Spleen (tissue), 11 donors: ENCODE measurements around the gene CBFA2T2. TPM values are rescaled to one million over a fixed set of nuclear protein-coding genes. Genes with fewer than 3 reads are reported as not detected.
"Not testable (repeated sequence)": the region's sequence is repeated elsewhere in the genome, so short reads cannot be mapped to it uniquely, and the experiment has no call there.

Experiments used
- DNase-seq: peaks from one replicate; pipeline ENCODE4 v3.0.0-alpha.2; 2020
- H3K27ac ChIP-seq, 8 donors: fragments of 200-600 bp; sonication (generic) in 7 of 8; 1 replicate in 4 of 8; 2 replicates in 4 of 8; pipeline versions ENCODE4 v1.5.0 to v1.8.0; 2016 to 2021; ENCODE audit warnings: inconsistent platforms in 4 of 8, mild to moderate bottlenecking in 4 of 8, moderate library complexity in 1 of 8
- H3K27me3 ChIP-seq, 7 donors: fragments of 200-600 bp; sonication (generic) in 6 of 7; replicated peaks in 1 of 7; 1 replicate in 4 of 7; 2 replicates in 3 of 7; pipeline versions ENCODE4 v1.5.0 to v1.8.0; 2016 to 2021; ENCODE audit warnings: inconsistent platforms in 3 of 7, mild to moderate bottlenecking in 1 of 7
- H3K36me3 ChIP-seq, 6 donors: fragments of 200-600 bp; sonication (generic) in 5 of 6; 1 replicate in 4 of 6; 2 replicates in 2 of 6; pipeline versions ENCODE4 v1.5.0 to v1.8.0; 2016 to 2021; ENCODE audit warnings: inconsistent platforms in 2 of 6
- H3K4me1 ChIP-seq, 6 donors: fragments of 200-600 bp; sonication (generic) in 5 of 6; 1 replicate in 3 of 6; 2 replicates in 3 of 6; pipeline versions ENCODE4 v1.5.0 to v1.8.0; 2016 to 2021; ENCODE audit warnings: inconsistent platforms in 3 of 6
- H3K4me3 ChIP-seq, 8 donors: fragments of 200-600 bp; sonication (generic) in 7 of 8; 1 replicate in 4 of 8; 2 replicates in 4 of 8; pipeline versions ENCODE4 v1.5.0 to v1.8.0; 2016 to 2021; ENCODE audit warnings: inconsistent platforms in 4 of 8, mild to moderate bottlenecking in 4 of 8, moderate library complexity in 2 of 8
- H3K9me3 ChIP-seq, 8 donors: fragments of 200-600 bp; sonication (generic) in 7 of 8; 1 replicate in 4 of 8; 2 replicates in 4 of 8; pipeline versions ENCODE4 v1.5.0 to v1.8.0; 2016 to 2021; ENCODE audit warnings: inconsistent platforms in 4 of 8
- CTCF ChIP-seq, 11 experiments: fragments of 200-600 bp in 7 of 11; fragments of 450-650 bp in 4 of 11; sonication (generic) in 4 of 11; IDR thresholded peaks in 8 of 11; conservative IDR thresholded peaks in 3 of 11; 1 replicate in 7 of 11; 2 replicates in 4 of 11; pipeline versions ENCODE4 v1.4.0 to v1.8.0; 2016 to 2021; ENCODE audit warnings: antibody characterized with exemption in 11 of 11, inconsistent platforms in 4 of 11, mild to moderate bottlenecking in 1 of 11
- POLR2A ChIP-seq, 3 donors: fragments of 450-650 bp; IDR thresholded peaks; one replicate each; pipeline ENCODE4 v1.5.1; 2017; ENCODE audit warnings: antibody characterized with exemption in 3 of 3, mild to moderate bottlenecking in 1 of 3
- POLR2AphosphoS5 ChIP-seq, 3 donors: sonication (generic); formaldehyde crosslinking; IDR thresholded peaks; one replicate each; pipeline ENCODE4 v1.5.1; 2017; ENCODE audit warnings: antibody characterized with exemption in 3 of 3
- WGBS, 5 donors: extraction: QIAGEN DNeasy Blood & Tissue Kit in 3 of 5; methylation state at CpG; one replicate each; pipeline versions ENCODE4 v1.1.5 to v1.1.7; 2013 to 2018; 5-methylcytosine and 5-hydroxymethylcytosine counted together
- intact Hi-C: fragments of 100-400 bp; cut with DNase I; formaldehyde crosslinking; loops from one replicate; pipeline ENCODE4 v1.15.0; 2023; ENCODE audit warnings: low total_unique reads
- polyA plus RNA-seq, 3 donors: library from polyadenylated mRNA; stranded (reverse); fragments of 200-250 nt; gene quantifications; one replicate each; pipeline ENCODE4 v1.2.1, GENCODE V29; 2013
- total RNA-seq, 7 donors: library from RNA; depleted of rRNA in 3 of 7; stranded (reverse); fragments of >200 nt in 3 of 7; fragmentation: NEBNext Ultra II Directional in 4 of 7; extraction: Animal tissue kit (Norgen Biotek cat#: 25700) in 4 of 7; gene quantifications; one replicate each; pipeline versions ENCODE4 v1.1.0 to v1.2.1, GENCODE V29; 2016 to 2021
- donor health status: healthy with polysubstance abuse.
- donor health status: DM: no; HTN: no; CAD: no; lungs with moderate emphysema.
- donor health status: DM: no; HTN: no; CAD: no.
- donor health status: Bipolar disorder and iron deficiency.
- donor health status: healthy.
- donor health status: DM: no; HTN: no; CAD: no.
- donor health status: DM: yes; HTN: yes; CAD: no.

CBFA2T2 gene
- total and polyA plus RNA-seq, 10 donors = 3.3 to 25.4 (median 17.8) TPM

GRCh38 chr20:33629979-33630378 lies 140.1 kb downstream of the CBFA2T2 start:
- peaks cover 0 to 97% (median 57%) of the 10 kb centered on the region in 6 donors for H3K36me3 ChIP-seq
- intact Hi-C loops = no loop called here
- H3K4me3 ChIP-seq = no peak overlapping the region
- H3K4me1 ChIP-seq = no peaks in the 10 kb centered on the region
- H3K9me3 ChIP-seq = no peaks in the 10 kb centered on the region
- no peak for DNase-seq
- TF ChIP-seq POLR2A (IDR thresholded peaks at IDR 0.05) (no peak), POLR2AphosphoS5 (IDR thresholded peaks at IDR 0.05) (no peak), CTCF (IDR thresholded peaks at IDR 0.05 in 8 of 11, conservative IDR thresholded peaks at IDR 0.05 in 3 of 11) (no peak)
- no peaks in the 10 kb centered on the region for H3K27me3 ChIP-seq
- H3K27ac ChIP-seq = no peak overlapping the region
- 87 to 97% (median 95%) methylated on average over 5 of the region's 5 CpGs for WGBS, 5 donors

GRCh38 chr20:33630507-33630906 lies 140.6 kb downstream of the CBFA2T2 start:
- Histone ChIP-seq H3K4me3 (no peak overlapping the region), H3K27ac (no peak overlapping the region), H3K4me1 (no peaks in the 10 kb centered on the region), H3K36me3 (peaks cover 0 to 97% (median 51%) of the 10 kb centered on the region in 6 donors), H3K27me3 (no peaks in the 10 kb centered on the region), H3K9me3 (no peaks in the 10 kb centered on the region)
- TF ChIP-seq CTCF (IDR thresholded peaks at IDR 0.05 in 8 of 11, conservative IDR thresholded peaks at IDR 0.05 in 3 of 11) = no peak
- TF ChIP-seq POLR2AphosphoS5 (IDR thresholded peaks at IDR 0.05) = no peak
- no peak for TF ChIP-seq POLR2A (IDR thresholded peaks at IDR 0.05)
- WGBS, 5 donors = 87 to 97% (median 90%) methylated on average over 4 of the region's 4 CpGs
- no peak for DNase-seq
- intact Hi-C loops = no loop called here

- WGBS, 5 donors = 90 to 95% (median 92%) methylated on average over 4 of the region's 4 CpGs
- H3K36me3 ChIP-seq = peaks cover 0 to 94% (median 50%) of the 10 kb centered on the region in 6 donors
- not testable (repeated sequence) for H3K4me1 ChIP-seq
Measured at GRCh38 chr20:33631910-33632309, 142.0 kb downstream of the CBFA2T2 start.

GRCh38 chr20:33635341-33635740 lies 145.4 kb downstream of the CBFA2T2 start:
- no peak for TF ChIP-seq POLR2A (IDR thresholded peaks at IDR 0.05)
- TF ChIP-seq CTCF (IDR thresholded peaks at IDR 0.05 in 8 of 11, conservative IDR thresholded peaks at IDR 0.05 in 3 of 11) = no peak
- no peak for TF ChIP-seq POLR2AphosphoS5 (IDR thresholded peaks at IDR 0.05)
- H3K9me3 ChIP-seq = no peaks in the 10 kb centered on the region
- intact Hi-C loops = no loop called here

More at GRCh38 chr20:33631910-33632309, 142.0 kb downstream of the CBFA2T2 start:
- intact Hi-C loops, H3K27me3 ChIP-seq, DNase-seq, H3K9me3 ChIP-seq, H3K4me3 ChIP-seq, H3K27ac ChIP-seq: not testable (repeated sequence)

GRCh38 chr20:33636776-33637175 lies 146.9 kb downstream of the CBFA2T2 start:
- 69 to 97% (median 90%) methylated on average over 1 of the region's 1 CpG for WGBS, 5 donors
- no peak overlapping the region for H3K27ac ChIP-seq
- no peak overlapping the region for H3K4me3 ChIP-seq
- intact Hi-C loops = no loop called here
- H3K27me3 ChIP-seq = no peaks in the 10 kb centered on the region
- no peak for TF ChIP-seq CTCF (IDR thresholded peaks at IDR 0.05 in 8 of 11, conservative IDR thresholded peaks at IDR 0.05 in 3 of 11)
- no peak for TF ChIP-seq POLR2AphosphoS5 (IDR thresholded peaks at IDR 0.05)
- TF ChIP-seq POLR2A (IDR thresholded peaks at IDR 0.05) = no peak
- peaks cover 0 to 94% (median 54%) of the 10 kb centered on the region in 6 donors for H3K36me3 ChIP-seq
- no peaks in the 10 kb centered on the region for H3K4me1 ChIP-seq
- no peaks in the 10 kb centered on the region for H3K9me3 ChIP-seq
- no peak for DNase-seq

More at GRCh38 chr20:33635341-33635740, 145.4 kb downstream of the CBFA2T2 start:
- Histone ChIP-seq H3K4me1 (no peaks in the 10 kb centered on the region), H3K27ac (no peak overlapping the region), H3K27me3 (no peaks in the 10 kb centered on the region), H3K4me3 (no peak overlapping the region), H3K36me3 (peaks cover 0 to 94% (median 52%) of the 10 kb centered on the region in 6 donors)
- WGBS, 5 donors = 96 to 99% (median 97%) methylated on average over 3 of the region's 3 CpGs
- no peak for DNase-seq
